Effector CD4-positive, alpha-beta T cell (primary cell): ENCODE measurements around the gene SLX9.
"Not testable (repeated sequence)": the region's sequence is repeated elsewhere in the genome, so short reads cannot be mapped to it uniquely, and the experiment has no call there.

Source experiments
- DNase-seq: peaks from one replicate; pipeline ENCODE4 v3.0.0-alpha.2; 2020

Gene SLX9

DNA sequence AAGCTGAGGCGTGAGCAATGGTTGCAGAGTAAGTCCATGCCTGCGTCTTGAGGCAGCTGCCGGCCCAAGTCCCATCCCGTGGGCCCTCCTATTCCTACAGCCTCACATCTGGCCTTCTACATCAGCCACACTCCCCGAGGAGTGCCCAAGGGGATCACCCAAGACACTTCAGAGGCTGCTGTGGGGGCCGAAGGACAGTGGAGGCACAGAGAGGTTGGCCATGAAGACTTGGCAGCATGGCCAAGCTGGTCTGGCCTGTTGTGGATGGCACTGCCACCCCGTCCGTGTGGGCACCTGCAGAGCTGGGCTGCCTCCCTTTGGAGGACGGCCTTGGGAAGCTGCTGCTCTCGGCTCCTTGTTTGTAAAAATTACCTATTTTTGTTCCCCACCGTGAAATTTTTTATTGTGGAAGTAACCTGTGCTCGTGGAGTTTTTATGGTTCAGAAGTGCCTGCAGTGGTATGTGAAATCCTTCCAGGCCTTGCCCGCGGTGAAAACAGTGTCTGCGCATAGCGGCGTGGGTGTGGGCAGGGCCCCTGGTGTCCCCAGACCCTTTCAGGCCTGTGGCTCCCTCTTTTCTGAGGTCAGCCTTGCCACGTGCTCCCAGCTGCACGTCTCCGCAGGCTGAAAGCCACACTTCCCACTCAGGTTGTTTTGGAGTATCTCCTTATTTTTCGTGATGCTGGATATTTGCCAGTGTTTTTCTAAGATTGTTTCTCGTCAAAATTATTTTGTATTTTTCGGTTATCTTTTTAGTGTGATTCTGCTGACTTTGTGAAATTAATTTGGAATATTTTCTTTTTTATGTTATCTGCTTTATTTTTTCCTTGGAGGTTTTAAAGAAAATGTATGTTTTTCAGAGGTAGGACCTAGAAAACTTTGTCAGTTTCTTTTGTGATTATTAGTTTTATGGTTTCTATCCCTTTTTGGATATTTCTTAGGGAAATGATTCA, 20.6 kb downstream of the SLX9 start:
- DNase-seq, result no peak

- no peak for DNase-seq
Measured at GRCh38 chr21:44962403-44962966, 22.7 kb downstream of the SLX9 start.

DNA sequence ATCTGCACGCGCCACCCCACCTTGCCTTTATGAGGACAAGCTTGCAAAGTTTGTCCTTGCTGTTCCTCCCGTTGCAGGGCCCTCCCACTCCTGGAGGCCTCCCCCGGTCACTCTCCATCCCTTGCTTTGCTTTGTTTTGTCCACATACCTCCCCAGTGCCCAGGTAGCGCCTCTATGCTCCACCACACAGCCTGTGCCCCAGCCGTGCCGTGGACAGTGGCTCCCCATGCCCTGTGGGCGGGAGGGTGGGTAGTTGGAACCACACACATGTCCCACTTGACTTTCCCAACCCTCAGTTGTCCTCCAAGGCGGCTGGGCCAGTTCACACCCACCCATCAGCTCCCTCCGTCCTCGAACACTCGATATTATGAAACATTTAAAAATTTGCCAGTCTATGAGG, 24.6 kb downstream of the SLX9 start:
- no peak for DNase-seq

DNA sequence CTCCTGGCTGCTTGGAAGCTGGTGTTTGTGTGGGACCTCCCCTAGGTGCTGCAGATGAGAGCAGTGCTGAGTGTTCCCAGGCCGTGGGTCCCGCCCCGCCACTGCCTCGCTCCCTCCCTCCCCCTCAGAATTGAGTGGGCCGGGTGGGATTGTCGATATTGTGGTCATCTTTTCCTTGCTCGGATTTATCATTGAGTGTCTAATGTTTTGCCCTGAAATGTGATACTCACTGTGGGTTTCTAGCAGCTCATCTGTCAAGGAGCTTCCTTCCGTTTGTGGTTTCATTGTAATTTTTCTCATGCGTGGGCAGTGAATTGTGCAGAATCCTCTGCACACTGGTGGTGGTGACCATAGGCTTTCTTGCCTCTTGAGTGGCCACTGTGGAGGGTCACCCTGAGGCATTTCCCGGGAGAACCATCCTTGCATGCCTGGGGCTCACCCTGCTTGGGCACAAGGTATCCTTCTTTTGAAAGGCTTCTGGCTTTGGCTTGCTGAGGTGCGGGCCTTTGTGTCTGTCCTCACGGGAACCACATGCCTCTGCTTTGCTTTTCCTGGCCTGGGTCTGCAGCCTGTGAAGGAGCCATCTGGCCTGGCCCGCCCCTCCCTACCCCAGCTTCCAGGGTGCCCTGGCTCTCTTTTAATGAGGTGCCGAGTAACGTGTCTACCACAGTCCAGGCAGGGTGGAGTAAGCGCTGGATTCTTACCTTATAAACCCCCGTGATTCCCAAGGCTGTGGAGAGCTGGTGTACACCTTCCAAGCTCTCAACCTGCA, 25.6 kb downstream of the SLX9 start:
- DNase-seq, result no peak

DNA sequence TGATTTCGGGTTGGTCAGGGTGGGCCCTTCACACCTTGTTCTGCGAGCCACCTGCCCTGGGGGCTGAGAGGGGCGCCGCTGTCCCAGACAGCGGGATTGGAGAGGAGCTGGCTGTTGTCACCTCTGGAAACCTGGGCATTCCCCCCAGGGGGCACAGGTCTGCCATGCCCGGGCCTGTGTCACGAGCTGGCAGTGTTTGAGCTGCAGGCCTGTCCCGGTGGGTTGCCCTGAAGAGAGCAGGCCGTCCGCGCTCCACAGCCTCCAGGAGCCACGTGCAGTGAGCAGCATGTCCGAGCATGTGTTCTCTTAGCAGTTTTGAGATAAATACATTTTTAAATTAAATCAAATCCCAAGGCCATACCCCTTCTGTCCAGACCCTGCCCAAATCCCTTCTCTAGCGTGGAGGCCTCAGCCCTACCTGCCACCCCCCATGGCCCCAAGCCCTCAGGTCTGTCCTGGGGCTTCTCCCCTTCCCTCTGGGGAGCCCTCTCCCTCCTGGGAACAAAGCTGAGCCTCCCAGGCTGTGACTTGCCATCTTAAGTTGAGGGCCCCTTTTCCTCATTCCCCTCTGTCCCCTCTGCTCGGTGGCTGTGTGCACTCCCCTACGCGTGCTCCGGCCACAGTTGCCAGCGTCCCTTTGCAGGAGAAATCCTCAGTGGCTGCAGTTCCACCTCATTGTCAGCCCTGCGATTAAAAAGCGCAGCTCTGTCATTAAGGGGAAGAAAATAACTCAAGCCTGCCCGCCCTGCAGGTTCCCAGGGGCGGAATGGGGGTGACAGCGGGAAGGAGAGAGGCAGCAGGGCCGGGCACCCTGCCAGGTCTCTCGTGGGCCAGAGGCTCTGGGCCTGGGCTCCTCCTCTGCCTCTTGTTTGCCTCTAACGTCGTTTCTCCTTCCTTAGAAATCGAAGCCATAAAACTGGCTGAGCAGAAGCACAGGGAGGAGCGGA, 26.6 kb downstream of the SLX9 start:
- no peak for DNase-seq

- DNase-seq, result no peak
Measured at GRCh38 chr21:44967082-44968047, 27.5 kb downstream of the SLX9 start.

GRCh38 chr21:44969066-44969670, 29.3 kb downstream of the SLX9 start:
- DNase-seq, result no peak

DNA sequence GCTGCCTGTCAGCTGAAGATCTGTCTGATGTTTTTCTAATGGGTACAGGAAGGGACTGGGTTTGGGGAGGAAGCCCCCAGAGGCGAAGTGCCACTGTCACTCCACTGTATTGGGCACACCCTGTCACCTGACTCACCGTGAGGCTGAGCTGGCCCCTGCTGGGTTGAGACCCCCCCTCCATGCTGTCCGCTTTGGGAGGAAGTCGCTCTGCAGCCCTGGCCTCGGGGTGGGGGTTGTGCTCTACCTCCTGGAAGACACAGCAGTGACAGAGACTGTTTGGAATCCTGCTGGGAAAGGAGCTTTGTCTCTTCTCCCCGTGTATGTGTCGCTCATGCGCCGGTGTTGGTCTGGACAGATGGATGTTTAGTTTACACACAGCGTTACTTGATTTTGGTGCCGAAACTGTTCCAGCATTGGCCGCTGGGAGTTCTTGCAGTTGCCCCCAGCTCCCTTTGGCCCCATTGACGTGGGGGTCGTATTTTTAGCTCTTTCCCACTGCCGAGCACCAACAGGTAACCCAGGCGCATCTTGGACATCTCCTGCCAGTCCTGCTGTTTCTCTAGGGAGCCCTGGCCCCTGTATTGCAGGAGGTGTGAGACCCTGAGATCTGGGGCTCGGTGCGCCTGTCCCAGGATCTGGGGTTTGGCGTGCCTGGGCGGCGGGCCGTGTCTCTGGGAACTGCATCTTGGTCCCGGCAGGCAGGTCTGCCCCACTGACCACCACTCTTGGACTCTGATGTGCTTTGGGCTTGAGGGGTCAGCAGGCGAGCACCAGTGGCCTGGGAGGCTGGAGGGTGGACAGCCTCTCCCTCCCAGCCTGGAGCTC, 30.3 kb downstream of the SLX9 start:
- no peak for DNase-seq

DNA sequence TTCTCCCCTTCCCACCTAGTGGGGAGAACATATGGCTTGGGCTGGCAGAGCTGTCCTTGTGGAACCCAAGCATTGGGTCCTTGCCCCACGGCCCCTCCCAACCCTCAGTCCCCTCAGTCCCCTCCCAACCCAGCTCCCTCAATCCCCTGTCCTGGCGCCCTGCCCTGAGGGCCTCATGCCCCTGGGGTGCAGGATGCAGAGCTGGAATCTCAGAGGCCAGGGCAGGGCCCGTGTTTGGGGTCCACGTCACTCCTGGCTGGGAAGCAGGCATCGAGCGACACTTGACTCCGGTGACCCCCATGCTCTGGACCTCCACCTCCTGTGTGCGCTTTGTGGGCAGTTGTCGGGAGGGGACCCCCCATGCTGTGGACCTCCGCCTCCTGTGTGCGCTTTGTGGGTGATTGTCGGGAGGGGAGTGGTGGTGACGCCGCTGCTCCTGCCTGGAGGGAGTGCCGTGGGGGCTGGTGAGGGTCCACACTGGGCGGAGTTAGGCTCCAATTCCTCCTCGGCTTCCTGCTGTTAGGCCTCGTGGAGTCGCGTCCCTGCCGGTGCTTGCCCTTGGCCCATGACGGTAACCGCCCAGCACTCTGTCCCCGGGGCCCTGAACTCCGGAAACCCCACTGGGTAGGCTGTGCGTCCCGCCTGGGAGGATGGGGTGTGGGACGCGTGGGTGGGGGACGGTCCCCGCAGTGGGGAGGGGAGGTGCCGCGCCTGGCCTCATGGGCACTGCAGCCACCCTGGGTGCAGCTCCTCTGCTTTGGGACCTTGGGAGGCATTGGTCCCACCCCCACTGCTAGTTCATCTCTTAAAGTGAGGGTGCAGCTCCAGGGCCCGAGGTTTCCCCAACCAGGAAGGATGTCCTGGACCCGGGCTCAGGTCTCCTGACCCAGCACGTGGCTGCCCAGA, 31.2 kb downstream of the SLX9 start:
- no peak for DNase-seq

DNA sequence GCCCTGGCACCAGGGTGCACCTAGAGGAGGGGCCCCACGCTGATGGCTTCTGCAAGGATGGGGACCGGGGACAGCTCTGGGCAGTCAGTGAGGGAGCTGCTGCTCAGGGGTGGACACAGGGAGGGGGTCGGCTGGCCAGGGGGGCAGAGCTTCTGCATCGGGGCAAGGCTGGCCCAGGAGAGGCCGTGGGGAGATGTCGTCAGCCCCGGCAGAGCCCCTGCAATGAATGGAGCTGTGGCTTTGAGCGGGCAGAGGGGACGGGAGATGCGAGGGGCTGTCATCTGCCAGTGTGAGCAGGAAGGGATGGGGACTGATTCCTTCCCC, 31.8 kb downstream of the SLX9 start:
- no peak for DNase-seq

DNA sequence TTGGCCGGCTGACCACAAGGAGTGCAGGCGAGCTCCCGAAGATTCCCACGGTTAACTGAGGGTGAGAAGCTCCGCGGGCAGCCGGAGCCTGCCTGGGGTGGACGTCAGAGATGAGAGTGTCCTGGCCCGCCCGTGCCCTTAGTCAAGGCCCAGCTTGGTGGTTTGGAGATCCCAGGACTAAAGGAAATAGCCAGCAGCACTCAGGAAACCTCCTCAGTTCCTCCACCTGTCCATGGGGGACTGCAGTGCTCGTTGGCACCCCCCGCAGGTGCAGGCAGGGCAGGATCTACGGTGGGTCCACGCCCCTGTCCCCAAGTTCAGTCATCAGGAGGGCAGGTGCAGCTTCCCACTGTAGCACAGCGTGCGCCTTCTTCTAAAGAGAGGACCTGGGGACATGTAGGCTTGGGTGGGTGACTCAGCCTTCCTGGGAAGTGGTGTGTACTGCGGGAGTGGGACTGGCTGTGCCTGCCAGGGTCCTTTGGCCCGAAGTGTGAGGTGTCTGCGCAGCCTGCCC, 32.5 kb downstream of the SLX9 start:
- no peak for DNase-seq

GRCh38 chr21:44972821-44973220, 33.0 kb downstream of the SLX9 start:
- no peak for DNase-seq

DNA sequence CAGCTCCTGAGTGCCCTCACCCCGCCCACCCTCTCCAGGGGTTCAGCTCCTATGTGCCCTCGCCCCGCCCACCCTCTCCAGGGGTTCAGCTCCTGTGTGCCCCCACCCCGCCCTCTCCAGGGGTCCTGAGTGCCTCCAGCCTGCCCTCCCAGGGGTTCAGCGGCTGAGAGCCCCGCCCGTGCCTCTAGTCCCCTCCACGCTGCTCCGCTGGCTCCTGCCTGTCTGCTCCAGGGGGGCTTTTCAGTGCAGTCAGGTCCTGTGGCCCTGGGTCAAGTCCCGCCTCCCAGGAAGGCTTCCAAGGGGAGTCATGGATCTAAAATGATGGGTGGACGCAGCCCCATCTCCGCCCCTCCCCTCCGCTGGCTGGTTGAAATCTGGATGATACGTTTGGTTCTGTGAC, 33.8 kb downstream of the SLX9 start:
- no peak for DNase-seq

DNA sequence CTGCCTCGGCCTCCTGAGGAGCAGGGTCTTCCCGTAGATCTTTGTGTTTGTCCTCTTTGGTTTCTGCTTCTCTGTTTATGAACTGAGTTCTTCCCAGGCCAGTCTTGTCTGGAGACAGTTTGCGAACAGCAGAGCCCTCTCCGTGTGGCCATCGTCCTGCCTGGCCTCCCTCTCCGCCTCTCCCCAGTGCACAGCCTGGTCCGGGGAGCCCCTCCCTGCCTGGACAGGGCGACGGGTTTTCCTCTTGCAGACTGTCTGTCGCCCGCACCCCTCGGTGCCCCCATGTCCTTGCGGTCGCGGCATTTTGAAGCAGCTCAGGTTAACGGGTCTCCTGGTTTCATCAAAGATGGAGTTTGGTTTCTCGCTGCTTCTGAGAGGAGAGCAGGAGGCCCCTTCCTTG, 34.8 kb downstream of the SLX9 start:
- no peak for DNase-seq

- DNase-seq, result no peak
Measured at GRCh38 chr21:44975720-44976555, 36.1 kb downstream of the SLX9 start.

GRCh38 chr21:44976556-44977393, 36.9 kb downstream of the SLX9 start:
- not testable (repeated sequence) for DNase-seq
